Colon (tissue), 2 donors: ENCODE data around the gene DDX28.
"Not testable (repeated sequence)": the region's sequence is repeated elsewhere in the genome, so short reads cannot be mapped to it uniquely, and the experiment has no call there.

Experiments
- FAIRE-seq: peaks from 2 replicates; lab custom pipeline; 2012; peaks lifted over from hg19 to GRCh38; lab: Jason Lieb, UNC
- donor health status: control.
- donor health status: control.

DDX28 gene

DNA sequence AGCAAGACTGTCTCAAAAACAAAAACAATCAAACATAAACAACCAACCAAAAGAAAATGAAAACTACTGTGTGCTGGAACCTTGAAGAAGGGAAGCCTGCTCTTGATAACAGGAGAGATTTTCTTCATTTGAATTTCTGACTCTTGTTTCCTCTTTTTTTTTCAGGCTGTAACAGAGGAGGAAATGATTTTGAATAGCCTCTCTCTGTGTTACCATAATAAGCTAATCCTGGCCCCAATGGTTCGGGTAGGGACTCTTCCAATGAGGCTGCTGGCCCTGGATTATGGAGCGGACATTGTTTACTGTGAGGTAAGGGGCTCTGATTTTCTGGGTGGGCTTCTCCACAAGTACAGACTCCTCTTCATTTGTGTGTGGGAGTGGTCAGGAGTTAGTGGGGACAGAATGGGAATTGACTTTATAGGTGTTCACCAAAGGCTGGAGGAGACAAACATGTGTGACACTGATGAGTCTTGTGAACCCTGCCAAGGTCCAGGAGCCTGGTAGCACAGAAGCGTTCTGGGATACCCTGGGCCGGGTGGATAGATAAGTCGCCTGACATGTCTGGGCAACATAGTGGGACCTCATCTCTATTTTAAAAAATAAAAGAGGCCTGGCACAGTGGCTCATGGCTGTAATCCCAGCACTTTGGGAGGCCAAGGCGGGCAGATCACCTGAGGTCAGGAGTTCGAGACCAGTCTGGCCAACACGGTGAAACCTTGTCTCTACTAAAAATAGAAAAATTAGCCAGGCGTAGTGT lies 15.0 kb upstream of the DDX28 start:
- no peak for FAIRE-seq

DNA sequence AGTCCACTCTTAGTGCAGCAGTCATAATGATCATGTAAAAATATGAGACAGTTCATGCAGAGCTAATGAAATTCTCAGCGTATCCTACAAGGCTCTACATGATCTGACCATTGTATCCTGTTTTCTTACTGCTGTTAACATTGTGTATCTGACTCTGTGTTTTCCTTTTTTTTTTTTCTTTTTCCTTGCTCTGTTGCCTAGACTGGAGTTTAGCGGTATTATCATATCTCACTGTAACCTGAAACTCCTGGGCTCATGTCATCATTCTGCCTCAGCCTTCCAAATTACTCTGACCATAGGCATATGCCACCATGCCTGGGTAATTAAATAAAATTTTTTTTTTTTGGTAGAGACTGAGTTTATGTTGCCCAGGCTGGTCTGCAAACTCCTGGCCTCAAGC lies 12.2 kb upstream of the DDX28 start:
- no peak for FAIRE-seq

DNA sequence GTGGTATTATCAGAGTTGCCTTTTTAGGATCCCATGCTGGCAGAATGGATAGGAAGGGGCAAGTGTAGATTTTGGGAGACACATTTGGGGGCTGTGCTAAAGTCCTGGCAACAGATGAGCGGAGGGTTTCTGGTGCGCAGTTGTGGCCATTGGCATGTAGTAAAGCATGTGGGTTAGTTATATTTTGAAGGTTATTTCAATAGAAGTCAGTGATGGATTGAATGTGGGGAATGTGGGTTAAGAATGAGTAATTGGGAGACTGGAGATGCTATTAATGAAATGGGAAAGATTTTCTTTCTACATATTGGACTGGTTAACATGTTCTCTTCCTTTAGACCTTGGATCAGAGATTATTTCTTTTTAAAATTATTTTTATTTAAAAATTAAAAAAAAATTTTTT lies 10.1 kb upstream of the DDX28 start:
- no peak for FAIRE-seq

DNA sequence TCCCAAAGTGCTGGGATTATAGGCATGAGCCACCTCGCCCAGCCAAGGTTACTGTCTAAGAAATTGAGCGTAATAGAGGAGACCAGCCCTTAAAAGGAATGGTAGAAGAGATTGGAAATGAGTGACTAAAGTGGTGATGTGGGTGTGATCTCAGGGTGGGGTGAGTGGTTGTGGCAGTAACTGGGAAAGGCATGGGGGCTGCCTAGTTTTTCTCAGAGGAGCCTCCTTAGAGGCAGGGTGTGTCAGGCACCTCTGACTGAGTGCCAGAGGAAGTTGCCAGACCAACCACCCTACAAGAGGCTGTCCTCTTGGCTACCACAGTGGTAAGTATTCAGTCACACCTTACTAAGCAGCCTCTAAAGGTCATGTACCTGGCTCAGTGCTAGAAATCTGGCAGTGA lies 8.9 kb upstream of the DDX28 start:
- FAIRE-seq, result no peak

DNA sequence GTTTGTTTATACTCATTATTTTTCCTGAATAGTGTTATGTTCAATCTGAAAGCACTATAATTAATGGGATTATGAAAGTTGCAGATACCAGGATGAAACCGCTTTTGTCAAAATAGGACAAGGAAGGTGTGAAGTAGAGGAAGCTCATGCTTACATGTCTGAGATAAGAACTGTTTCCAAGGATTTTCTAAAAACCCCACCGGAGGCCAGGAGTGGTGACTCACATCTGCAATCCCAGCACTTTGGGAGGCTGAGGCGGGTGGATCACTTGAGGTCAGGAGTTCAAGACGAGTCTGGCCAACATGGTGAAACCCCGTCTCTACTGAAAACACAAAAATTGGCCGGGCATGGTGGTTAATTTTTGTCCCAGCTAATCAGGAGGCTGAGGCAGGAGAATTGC lies 7.1 kb upstream of the DDX28 start:
- not testable (repeated sequence) for FAIRE-seq

DNA sequence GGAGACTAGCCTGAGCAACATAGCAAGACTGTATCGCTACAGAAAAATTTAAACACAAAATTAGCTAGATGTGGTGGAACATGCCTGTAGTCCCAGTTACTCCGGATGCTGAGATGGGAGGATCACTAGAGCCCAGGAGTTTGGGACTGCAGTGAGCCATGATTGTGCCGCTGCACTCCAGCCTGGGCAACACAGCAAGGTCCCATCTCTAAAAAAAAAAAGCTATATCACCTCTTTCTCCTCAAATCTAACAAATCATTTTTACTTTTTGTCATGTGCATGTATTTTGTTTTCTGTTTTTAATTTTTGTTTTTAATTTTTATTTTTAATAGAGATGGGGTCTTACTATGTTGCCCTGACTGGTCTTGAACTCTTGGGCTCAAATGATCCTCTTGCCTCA lies 6.0 kb upstream of the DDX28 start:
- FAIRE-seq, result no peak

DNA sequence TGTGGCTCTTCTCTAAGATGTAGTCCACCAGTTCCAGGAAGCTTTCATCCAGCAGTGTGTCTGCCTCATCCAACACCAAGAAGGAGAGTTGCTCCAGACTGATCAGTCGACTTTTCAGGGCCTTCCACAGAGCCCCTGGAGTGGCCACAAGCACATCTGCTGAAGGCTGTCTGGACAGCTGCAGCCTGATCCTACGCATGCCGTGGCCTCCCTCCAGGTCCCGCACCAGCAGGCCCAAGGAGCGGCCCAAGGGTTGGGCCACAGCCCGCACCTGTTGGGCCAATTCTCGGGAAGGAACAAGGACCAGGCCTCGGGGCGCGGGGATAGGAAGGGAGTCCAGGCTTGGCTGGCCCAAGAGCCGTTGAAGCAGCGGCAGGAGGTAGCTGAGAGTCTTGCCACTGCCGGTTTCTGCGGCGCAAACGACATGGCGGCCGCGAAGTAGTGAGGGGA lies 729 bp downstream of the DDX28 start:
- FAIRE-seq, result no peak

DNA sequence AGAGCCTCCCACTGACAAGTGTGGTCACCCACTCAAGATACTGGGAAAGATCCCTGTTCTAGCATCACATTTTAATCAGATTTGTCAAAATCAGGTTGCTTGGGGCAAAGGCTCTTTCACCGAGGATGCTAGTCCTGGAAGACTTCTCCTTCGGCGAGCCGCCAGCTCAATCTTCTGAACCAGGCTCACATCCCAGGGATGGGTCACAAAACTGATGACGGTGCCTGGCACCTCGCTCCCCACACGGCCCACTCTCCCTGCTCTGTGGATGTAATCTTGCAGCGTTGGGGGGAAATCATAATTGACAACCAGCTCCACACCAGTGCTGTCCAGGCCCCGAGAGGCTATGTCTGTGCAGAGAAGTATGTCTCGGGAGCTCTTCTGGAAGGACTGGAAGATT lies 1.5 kb downstream of the DDX28 start:
- no peak for FAIRE-seq

DNA sequence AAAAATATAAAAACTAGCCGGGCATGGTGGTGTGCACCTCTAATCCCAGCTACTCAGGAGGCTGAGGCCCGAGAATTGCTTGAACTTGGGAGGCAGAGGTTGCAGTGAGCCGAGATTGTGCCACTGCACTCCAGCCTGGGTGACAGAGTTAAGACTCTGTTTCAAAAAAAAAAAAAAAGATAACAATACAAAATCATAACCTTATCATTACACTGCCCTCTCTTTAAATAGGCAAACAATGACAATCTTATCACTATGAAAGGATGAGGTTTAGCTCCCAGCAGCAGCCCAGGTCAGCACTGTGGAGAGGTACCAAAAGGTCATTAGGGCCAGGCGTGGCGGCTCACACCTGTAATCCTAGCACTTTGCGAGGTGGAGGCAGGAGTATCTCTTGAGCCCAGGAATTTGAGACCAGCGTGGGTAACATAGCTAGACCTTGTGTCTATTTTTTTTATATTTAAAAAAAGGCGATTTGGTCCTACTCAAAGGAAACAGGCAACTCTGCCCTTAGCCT lies 3.8 kb downstream of the DDX28 start:
- no peak for FAIRE-seq

DNA sequence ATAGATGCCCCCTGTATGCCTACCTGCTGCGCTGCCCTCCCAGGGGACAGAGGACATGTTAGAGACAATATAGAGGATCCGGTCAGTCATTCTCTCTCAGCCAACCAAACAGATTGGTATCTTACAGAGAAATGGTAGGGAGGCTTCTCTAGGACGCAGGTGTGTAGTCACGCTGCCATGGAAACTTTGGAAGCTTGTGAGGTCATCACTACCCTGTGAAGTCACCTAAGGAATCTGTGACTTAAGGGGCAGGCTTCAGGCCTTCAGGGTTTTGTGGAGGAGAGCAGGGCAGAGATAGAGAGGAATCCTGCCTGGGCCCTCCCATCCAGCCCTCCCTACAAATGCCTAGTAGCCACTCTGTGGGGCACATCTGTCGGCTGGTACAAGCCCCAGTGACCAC lies 7.4 kb downstream of the DDX28 start, which contains the start of gene DPEP2NB:
DPEP2NB (minus strand) TSS at position 231 of the 400 bp plus-strand sequence; CDS start at position 90, 141 bp downstream.
- FAIRE-seq, result no peak

DNA sequence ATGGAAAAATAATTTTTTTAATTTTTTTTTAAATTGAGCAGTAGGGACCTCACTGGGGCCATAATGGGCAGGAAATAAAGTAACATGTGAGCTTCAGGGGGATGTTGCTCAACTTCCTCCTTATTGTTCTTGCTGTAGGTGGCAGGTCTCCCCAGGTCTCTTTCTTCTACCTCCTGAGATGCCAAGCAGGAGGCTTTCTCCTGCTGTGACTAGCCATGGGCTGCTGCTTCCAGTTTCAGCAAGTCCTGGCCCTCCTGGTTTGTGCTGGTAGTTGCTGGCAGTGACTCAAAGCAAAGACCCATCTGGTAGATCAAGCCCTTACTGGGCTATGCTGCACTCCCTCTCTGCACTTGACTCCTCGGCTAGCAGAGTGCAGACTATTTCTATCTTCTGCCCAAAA lies 9.6 kb downstream of the DDX28 start:
- no peak for FAIRE-seq

DNA sequence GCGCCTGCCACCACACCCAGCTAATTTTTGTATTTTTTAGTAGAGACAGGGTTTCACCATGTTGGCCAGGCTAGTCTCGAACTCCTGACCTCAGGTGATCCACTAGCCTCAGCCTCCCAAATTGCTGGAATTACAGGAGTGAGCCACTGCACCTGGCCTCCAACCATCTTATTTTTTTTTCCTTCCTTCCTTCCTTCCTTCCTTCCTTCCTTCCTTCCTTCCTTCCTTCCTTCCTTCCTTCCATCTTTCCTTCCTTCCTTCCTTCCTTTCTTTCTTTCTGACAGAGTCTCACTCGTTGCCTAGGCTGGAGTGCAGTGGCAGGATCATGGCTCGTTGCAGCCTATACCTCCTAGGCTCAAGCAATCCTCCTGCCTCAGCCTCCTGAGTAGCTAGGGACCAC lies 13.2 kb downstream of the DDX28 start:
- not testable (repeated sequence) for FAIRE-seq

DNA sequence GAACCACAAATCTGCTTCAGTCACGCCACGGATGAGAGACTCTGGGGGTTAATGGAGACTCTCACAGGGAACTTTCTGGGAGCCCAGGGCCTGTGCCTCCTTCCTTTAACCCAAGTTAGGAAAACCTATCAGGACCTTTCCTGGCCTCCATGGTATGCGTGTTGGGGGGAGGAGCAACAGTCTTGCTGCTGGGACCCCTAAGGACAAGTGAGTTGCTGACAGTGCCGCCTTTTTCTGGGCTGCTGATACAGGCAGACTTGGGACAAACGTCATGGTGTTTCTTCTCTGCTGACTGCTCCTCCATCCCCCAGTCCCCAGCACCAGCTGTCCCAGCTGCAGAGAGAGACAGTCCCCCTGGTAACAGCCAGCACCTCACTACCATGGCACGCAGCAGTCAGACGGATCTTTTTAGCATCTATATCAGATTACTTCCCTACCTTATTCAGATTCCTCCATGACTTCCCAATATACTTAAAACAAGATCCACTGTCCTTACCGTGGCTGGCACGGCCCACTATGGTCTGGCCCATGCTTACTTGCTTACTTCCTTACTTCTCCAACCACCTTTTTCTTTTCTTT lies 13.8 kb downstream of the DDX28 start:
- no peak for FAIRE-seq

DNA sequence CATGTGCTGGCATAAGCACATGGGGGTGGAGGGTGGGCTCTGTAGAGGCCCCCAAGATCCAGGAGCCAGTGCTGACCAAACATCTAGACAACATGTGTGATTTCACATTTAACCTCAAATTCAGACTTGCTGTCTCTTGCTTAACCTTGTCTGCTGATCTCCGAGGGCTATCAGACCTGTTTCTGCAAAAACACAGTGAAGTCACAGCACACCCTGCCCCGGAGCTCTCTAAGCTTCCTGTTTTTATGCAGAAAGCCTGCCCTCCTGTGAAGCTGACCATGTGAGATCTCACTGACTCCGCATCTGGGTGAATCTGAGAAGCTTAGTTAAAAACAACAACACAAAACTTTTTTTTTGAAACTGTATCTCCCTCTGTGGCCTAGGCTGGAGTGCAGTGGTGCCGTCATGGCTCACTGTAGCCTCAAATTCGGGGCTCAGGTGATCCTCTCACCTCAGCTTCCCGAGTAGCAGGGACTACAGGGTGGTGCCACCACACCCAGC lies 17.2 kb downstream of the DDX28 start:
- FAIRE-seq, result no peak

DNA sequence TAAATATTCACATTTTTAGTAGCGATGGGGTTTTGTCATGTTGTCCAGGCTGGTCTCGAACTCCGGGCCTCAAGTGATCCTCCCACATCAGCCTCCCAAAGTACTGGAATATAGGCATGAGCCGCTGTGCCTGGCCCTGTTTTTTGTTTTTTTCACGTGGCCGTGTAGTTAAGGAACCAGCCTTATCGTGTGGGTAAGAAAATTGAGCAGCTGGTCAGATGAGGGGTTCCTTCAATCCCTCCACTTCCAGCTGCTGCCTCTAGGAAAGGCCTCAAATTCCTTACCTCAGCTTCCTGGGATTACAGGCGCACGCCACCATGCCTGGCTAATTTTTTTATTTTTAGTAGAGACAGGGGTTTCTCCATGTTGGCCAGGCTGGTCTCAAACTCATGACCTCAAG lies 17.8 kb downstream of the DDX28 start:
- FAIRE-seq, result no peak

DNA sequence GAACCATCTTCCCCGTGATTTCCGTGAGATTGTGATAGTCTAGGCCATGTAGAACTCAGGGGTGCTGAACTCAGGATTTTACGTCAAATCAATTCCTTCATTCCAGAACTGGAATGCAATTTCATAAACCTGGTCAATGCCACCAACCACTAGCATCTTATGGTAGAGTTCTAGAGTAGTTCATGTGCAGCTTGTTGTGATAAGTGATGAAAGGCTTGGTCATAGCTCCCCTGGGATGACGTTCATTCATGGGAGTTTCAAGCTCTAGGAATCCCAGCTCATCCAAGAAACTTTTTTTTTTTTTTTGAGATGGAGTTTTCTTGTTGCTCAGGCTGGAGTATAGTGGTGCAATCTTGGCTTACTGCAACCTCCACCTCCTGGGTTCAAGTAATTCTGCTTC lies 20.0 kb downstream of the DDX28 start:
- no peak for FAIRE-seq

DNA sequence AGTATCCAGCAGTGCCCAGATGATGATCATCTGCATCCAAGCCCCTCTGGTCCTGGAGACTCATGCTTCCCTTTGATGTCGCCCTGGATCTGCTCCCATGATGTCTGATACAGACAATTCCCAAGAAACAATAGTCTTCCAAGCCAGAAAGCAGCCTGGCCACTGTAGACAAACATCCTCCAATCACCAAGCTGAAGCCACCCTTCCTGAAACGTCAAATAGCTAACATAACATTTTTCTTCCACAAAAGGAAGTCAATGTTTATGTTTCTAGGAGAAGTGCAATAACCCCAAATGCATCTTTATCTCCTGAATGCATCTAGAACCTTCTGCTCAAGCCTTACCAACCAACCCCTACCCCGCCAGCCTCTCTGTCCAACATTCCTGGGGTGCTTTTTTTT lies 22.6 kb downstream of the DDX28 start:
- FAIRE-seq, result no peak

DNA sequence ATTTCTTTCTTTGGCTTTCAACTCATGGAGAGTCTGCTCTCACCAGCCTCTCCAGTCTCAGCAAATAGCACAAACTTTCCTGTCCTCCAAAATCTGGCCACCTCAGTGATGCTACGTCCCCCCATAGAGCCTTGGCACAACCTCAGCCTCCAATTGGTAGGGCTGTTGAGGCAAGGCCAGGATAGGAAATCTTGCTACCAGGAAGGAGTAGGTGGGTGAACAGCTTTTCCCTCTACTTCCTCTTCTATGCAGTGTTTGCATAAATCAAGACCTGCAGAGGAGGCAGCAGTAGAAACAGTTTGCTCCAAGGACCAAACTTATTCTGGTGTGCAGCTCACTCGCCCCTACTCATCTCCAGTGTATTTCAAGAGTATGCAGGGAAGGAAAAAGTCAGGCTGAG lies 23.0 kb downstream of the DDX28 start:
- FAIRE-seq, result no peak

DNA sequence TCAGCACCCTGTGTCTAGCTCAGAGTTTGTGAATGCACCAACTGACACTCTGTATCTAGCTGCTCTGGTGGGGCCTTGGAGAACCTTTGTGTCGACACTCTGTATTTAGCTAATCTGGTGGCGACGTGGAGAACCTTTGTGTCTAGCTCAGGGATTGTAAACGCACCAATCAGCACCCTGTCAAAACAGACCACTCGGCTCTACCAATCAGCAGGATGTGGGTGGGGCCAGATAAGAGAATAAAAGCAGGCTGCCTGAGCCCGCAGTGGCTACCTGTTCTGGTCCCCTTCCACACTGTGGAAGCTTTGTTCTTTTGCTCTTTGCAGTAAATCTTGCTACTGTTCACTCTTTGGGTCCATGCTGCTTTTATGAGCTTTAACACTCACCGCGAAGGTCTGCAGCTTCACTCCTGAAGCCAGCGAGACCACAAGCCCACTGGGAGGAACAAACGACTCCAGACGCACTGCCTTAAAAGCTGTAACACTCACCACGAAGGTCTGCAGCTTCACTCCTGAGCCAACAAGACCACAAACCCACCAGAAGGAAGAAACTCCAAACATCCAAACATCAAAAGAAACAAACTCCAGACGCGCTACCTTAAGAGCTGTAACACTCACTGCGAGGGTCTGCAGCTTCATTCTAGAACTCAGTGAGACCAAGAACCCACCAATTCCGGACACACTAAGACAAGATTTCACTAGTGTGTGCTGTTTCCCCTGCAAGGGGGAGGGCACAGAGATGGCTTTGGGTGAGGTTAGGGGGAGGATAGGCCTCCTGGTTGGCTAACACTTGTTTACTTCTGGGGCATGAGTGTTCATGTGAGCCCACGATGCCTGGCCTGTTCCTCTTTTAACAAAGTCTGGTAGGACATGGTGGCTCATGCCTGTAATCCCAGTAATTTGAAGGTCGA lies 24.0 kb downstream of the DDX28 start, which contains the start of gene DPEP2:
DPEP2 (minus strand) TSS at position 706 of the 910 bp plus-strand sequence. CDS start 6,272 bp downstream, outside the sequence.
- FAIRE-seq, result not testable (repeated sequence)

DNA sequence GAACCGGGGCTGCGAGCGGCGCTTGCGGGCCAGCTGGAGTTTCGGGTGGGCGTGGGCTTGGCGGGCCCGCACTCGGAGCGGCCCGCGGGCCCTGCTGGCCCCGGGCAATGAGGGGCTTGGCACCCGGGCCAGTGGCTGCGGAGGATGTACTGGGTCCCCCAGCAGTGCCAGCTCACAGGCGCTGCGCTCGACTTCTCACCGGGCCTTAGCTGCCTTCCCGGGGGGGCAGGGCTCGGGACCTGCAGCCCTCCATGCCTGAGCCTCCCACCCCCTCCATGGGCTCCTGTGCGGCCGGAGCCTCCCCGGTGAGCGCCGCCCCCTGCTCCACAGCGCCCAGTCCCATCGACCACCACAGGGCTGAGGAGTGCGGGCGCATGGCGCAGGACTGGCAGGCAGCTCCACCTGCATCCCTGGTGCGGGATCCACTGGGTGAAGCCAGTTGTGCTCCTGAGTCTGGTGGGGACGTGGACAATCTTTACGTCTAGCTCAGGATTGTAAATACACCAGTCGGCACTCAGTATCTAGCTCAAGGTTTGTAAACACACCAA lies 24.7 kb downstream of the DDX28 start:
- not testable (repeated sequence) for FAIRE-seq

DNA sequence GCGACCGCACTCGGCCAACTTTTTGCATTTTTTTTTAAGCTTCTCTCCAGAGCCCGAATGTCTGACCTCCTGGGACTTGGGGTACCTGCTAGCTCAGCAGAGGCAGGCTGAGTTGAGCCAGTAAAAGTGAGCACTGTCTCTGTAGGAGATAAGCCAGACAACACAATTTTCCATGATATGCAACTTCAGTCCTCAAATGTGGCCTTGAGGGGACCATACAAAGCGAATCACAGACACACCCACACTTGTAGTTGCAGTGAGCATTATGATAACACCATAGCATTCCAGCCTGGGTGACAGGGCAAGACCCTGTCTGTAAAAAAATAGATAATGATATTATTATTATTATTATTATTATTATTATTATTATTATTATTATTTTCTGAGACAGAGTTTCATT lies 26.4 kb downstream of the DDX28 start:
- FAIRE-seq, result no peak

DNA sequence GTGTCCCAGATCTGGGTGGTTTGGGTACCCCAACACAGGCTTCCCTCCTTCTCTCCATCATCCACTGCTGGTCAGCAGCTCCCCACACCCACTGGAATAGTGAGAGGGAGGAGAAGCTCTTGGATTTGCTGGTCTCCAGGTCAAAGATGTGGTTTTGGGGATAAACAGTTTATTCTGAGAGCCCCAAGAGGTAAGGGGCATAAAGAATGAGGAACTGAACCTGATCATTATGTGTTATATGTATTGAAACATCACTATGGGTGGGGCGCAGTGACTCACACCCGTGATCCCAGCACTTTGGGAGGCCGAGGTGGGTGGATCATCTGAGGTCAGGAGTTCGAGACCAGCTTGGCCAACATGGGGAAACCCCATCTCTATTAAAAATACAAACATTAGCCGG lies 27.6 kb downstream of the DDX28 start:
- FAIRE-seq, result no peak
